T1000 (cell line): ENCODE results near the gene GSTM2.
"Not testable (repeated sequence)": the region's sequence is repeated elsewhere in the genome, so short reads cannot be mapped to it uniquely, and the experiment has no call there.

ENCODE experiments used
- DNase-seq: peaks from one replicate; lab custom pipeline; 2025; ENCODE audit warnings: mixed read lengths; lab: John Stamatoyannopoulos, UW

The GSTM2 gene

GRCh38 chr1:109644670-109645069 is 23.2 kb upstream of the GSTM2 start:
- no peak for DNase-seq

- DNase-seq = no peak
Measured at GRCh38 chr1:109649491-109649914, 18.4 kb upstream of the GSTM2 start.

GRCh38 chr1:109650609-109651008 is 17.2 kb upstream of the GSTM2 start:
- no peak for DNase-seq

- no peak for DNase-seq
Measured at GRCh38 chr1:109652402-109652801, 15.5 kb upstream of the GSTM2 start.

- DNase-seq = no peak
Measured at GRCh38 chr1:109653306-109653705, 14.6 kb upstream of the GSTM2 start.

DNA sequence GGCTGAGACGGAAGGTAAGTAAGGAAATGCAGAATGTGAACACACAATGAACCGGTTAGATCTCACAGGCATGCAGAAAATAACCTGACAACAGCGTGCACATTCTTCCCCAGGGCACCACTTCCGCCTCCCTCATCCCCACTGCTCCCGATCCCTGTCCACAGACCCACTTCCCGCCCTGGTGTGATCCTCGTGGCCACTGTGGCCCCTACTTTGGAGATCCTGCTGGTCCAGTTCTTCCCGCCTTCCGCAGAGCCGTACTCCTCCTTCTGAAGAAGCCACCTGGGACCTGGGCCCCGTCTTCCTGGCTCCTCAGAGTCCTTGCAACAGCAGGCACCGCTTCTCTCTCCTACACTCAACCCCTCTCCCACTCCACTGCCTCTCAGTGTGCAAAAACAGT is 13.3 kb upstream of the GSTM2 start:
- DNase-seq = no peak

- peak; percentile 61 for DNase-seq
Measured at GRCh38 chr1:109655615-109656519, 12.0 kb upstream of the GSTM2 start, which contains the start of gene GSTM4. Gene GSTM4, plus strand, starts transcription at chr1:109656099. Its CDS starts 291 bp downstream, at chr1:109656390.

GRCh38 chr1:109657395-109657794 is 10.5 kb upstream of the GSTM2 start:
- DNase-seq = no peak

GRCh38 chr1:109657970-109658369 is 9.9 kb upstream of the GSTM2 start:
- no peak for DNase-seq

- DNase-seq = no peak
Measured at GRCh38 chr1:109658533-109659042, 9.3 kb upstream of the GSTM2 start.

- no peak for DNase-seq
Measured at GRCh38 chr1:109659145-109659544, 8.7 kb upstream of the GSTM2 start.

DNA sequence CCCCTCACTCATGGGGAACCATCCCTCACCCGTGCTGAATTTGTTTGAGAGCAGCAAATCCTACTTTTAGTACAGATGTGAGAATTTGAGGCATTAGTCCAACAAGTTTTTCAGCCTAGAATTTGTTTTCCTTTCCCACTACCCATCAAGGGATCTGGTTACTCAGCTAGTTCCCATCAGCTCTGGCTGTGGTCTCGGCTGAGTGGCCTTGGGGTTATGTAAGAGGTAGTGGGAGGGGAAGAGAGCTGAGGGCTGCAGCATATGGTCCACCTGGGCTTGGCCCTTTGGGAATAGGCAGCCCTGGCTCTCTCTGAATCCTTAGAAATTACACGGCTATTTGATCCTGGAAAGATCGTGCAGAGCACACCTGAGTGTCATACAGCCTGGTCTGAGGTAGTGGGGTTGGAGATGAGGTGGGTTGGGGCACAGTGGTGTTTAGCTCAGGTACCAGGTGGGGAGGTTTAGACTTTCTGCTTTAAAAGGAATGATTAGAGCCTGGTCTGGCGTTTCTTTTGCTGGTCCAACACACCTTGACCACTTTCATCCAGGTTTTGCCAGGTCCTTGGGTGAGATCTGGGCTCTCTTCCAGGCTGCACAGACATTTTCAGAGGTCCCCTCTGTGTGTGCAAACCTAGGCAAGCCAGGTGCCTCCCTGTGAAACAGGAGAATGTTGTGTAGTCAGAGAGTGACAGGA is 7.7 kb upstream of the GSTM2 start:
- no peak for DNase-seq

- DNase-seq = not testable (repeated sequence)
Measured at GRCh38 chr1:109660691-109661026, 7.2 kb upstream of the GSTM2 start.

DNA sequence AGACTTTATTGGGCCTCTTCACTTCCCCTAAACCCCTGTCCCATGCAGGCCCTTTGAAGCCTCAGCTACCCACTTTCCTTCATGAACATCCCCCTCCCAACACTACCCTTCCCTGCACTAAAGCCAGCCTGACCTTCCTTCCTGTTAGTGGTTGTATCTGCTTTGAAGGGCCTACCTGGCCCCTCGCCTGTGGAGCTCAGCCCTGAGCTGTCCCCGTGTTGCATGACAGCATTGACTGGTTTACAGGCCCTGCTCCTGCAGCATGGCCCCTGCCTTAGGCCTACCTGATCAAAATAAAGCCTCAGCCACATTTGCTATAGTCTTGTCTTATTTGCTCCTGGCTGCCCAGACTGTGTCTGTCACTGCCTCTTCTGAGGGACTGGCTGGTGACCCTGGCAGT is 6.5 kb upstream of the GSTM2 start:
- DNase-seq = no peak

DNA sequence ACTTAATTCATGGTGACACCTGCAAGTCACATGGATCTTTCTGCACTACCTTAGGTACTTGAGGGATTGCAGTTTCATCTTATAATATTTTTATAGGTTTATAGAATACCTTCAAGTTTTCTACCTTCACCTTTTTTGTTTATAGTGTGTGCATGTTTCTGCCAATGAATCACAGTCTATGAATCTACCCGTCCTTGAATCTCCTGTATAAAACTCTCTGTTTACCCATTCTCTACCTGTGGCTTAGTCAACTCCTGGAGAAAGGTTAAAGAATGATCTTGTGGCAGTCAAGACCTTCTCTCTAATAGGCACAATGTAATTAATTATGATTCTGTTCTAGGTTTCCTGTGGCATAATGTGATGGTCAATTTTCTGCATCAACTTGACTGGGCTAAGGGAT is 3.2 kb upstream of the GSTM2 start:
- no peak for DNase-seq

DNA sequence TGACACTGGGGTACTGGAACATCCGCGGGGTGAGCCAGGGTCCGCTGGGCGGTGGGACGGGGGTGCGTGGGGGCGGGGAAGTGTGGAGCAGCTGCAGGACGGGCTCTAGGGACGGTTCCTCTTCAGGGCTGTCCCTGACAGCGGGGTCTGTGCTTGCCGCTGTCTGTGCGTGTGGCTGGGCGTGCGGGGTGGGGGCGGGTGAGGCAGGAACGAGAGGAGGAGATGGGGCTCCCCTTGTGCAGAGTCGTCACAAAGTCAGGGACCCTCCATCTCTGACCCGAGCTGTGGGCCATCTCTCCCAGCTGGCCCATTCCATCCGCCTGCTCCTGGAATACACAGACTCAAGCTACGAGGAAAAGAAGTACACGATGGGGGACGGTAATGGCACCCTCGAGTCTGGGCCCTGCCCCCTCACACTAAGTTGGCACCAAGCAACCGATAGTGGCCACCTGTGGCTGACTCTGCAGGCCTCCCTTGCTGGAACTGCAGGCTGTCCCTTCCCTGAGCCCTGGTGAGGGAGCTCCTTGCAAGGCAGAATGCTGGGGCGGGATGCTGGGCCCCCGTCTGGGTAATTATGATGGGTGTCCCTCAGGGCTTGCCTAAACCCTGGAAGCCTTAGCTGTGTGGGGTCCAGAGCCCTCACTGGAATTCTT is 392 bp downstream of the GSTM2 start:
- no peak for DNase-seq

DNA sequence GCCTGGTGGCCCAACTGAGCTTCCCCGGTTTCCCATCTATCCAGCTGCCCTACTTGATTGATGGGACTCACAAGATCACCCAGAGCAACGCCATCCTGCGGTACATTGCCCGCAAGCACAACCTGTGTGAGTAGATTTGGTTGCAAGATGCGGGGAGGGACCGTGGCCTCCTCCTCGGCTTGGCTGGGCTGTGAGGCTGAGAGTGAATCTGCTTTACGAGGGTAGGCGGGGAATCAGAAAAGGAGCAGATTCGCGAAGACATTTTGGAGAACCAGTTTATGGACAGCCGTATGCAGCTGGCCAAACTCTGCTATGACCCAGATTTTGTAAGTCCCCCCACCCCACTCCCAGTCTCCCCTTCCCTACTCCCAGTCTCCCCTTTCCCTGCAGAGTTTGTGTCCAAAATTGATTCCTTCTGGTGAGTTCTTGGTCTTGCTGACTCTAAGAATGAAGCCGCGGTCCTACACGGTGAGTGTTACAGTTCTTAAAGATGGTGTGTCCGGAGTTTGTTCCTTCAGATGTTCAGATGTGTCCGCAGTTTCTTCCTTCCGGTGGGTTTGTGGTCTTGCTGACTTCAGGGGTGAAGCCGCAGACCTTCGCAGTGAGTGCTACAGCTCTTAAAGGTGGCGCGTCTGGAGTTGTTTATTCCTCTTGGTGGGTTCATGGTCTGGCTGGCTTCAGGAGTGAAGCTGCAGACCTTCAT is 1.5 kb downstream of the GSTM2 start:
- DNase-seq = no peak

GRCh38 chr1:109669949-109670302 is 2.1 kb downstream of the GSTM2 start:
- not testable (repeated sequence) for DNase-seq

DNA sequence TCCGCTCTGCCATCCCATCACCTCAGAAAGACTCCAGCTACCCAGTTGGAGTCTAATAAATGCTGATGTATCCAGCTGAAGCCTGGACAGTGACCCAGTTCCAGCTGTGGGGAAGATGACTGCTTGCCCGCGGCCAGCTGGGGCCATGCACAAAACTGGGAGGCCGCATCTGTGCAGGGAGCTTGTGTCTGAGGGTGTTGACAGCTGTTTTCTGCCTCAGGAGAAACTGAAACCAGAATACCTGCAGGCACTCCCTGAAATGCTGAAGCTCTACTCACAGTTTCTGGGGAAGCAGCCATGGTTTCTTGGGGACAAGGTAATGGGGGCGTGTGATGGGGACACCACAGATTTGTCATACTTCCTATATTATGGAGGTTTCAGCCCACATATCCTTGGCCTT is 3.2 kb downstream of the GSTM2 start:
- DNase-seq = no peak

- not testable (repeated sequence) for DNase-seq
Measured at GRCh38 chr1:109673861-109674260, 6.0 kb downstream of the GSTM2 start.

DNA sequence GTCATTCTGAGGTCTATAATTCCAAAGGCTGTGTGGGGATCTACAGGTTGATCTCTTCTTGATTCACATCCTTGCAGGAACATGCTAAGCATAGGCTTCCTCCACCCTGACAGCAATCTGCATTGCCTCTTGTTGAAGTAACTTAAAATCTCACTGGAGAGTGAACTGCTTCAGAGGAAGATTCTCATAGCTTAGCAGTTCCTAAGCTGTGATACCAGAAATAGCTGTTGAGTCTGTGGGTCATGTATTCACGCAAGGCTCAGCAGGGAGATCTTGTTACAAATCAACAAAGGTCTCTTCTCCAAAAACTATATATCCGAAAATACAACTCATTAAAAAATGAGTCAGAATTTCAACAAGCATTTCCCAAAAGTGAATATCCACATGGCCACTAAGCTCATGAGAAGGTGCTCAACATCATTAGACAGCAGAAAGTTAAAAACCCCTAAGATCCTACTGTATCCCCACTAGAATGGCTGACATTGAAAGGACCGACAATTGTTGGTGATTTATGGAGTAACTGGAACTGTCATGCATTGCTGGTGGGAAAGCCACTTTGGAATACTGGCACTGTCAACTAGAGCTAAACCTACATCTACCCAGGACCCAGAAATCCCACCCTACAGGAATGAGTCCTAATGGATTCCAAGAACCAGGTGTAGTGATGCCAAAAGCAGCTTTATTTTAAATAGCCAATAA is 9.0 kb downstream of the GSTM2 start:
- DNase-seq = not testable (repeated sequence)
